Measurements from ENCODE around the gene RAB9A. TPM values are rescaled to one million over a fixed set of nuclear protein-coding genes. Genes with fewer than 3 reads are reported as not detected.
"Not testable (repeated sequence)": the region's sequence is repeated elsewhere in the genome, so short reads cannot be mapped to it uniquely, and the experiment has no call there.

Gene RAB9A
- total RNA-seq, 1 experiment from 2014 or later = 29.5 TPM

- H3K79me2 ChIP-seq (ENCODE audit: low read length) = no peaks in the 10 kb centered on the region
- H3K36me3 ChIP-seq (ENCODE audit: low read depth, low read length) = no peaks in the 10 kb centered on the region
- DNase-seq (peak; percentile 66), ATAC-seq (peak; percentile 85)
- POLR2A ChIA-PET (ENCODE audit: unreplicated experiment) = no interaction called here
- H4K20me1 ChIP-seq (ENCODE audit: low read length) = no peaks in the 10 kb centered on the region
- intact Hi-C loops (cut with micrococcal nuclease) = loop anchor here (1.0 kb wide), 1 partner anchor 140 kb away; no protein-coding TSS in a partner anchor
- H3K4me1 ChIP-seq (ENCODE audit: insufficient read depth, low read length) = peaks cover 6% of the 10 kb centered on the region; the same call in 1 of the 2 replicates
- H3F3A ChIP-seq (ENCODE audit: low read length, unreplicated experiment) = no peaks in the 10 kb centered on the region
- H3K9me3 ChIP-seq (ENCODE audit: low read length) = no peaks in the 10 kb centered on the region
- H3K4me2 ChIP-seq (ENCODE audit: low read length) = no peak overlapping the region
- TF ChIP-seq CTCF (conservative IDR thresholded peaks at IDR 0.05; ENCODE audit: low read depth, low read length) = peak; percentile 85
- TF ChIP-seq EZH2phosphoT487 (IDR thresholded peaks at IDR 0.05; ENCODE audit: borderline replicate concordance, low read length) = no peak
- TF ChIP-seq EZH2 (IDR thresholded peaks at IDR 0.05; ENCODE audit: low read length, unreplicated experiment) = no peak
- no peak overlapping the region for H3K9ac ChIP-seq (ENCODE audit: low read length)
- no peaks in the 10 kb centered on the region for H3K9me2 ChIP-seq (replicated peaks; ENCODE audit: low read length)
- no peak overlapping the region for H3K4me3 ChIP-seq (ENCODE audit: low read length)
- no peak overlapping the region for H3K27ac ChIP-seq (ENCODE audit: low read length)
- H3K27me3 ChIP-seq (ENCODE audit: low read length) = no peaks in the 10 kb centered on the region
- CTCF ChIA-PET = interaction anchor here (0.5 to 2.0 kb wide), 4 partner anchors 105 to 679 kb away, joined by 3 to 23 read pairs (median 5); no protein-coding TSS in a partner anchor
- BruUV-seq (replicated peaks) = no TSS peak
- H2AFZ ChIP-seq (ENCODE audit: low read length) = peak overlapping the region; percentile 6; the same call in 1 of the 2 replicates
Observed at GRCh38 chrX:13646154-13646549, 42.8 kb upstream of the RAB9A start.

DNA sequence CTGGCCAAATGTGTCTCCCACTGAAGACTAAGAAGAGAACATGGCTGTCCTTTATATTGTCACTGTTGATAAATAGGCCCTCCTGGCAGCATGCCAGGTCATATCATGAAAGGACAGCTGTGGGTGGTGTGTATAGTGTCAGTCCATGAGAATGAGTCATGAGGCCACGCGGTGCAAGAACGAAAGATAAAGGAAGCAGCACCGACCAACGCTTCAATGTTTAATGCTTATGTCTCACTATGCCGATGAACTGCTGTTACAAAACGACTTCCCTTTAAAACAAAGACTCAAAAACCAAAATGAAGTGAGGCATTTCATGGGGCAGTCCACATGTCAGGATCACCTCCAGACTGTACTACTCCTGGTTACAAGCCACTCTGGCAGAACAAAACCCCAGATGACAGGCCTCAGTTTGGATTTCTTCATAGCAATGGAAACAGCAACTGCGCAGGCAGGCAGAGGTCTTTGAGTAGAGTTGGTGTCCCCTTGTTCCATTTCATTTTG, 41.2 kb upstream of the RAB9A start:
- no peak for ATAC-seq
- ChIA-PET POLR2A (ENCODE audit: unreplicated experiment) (no interaction called here), CTCF (no interaction called here)
- Histone ChIP-seq H3K79me2 (ENCODE audit: low read length) (no peaks in the 10 kb centered on the region), H3K9me2 (replicated peaks; ENCODE audit: low read length) (no peaks in the 10 kb centered on the region), H3K27ac (ENCODE audit: low read length) (no peak overlapping the region), H3K9me3 (ENCODE audit: low read length) (no peaks in the 10 kb centered on the region), H3K9ac (ENCODE audit: low read length) (no peak overlapping the region), H3K27me3 (ENCODE audit: low read length) (no peaks in the 10 kb centered on the region), H4K20me1 (ENCODE audit: low read length) (no peaks in the 10 kb centered on the region), H3F3A (ENCODE audit: low read length, unreplicated experiment) (no peaks in the 10 kb centered on the region), H3K4me1 (ENCODE audit: insufficient read depth, low read length) (peaks cover 15% of the 10 kb centered on the region), H3K36me3 (ENCODE audit: low read depth, low read length) (no peaks in the 10 kb centered on the region), H2AFZ (ENCODE audit: low read length) (no peak overlapping the region), H3K4me2 (ENCODE audit: low read length) (no peak overlapping the region), H3K4me3 (ENCODE audit: low read length) (no peak overlapping the region)
- intact Hi-C loops (cut with micrococcal nuclease) = no loop called here
- TF ChIP-seq EZH2phosphoT487 (IDR thresholded peaks at IDR 0.05; ENCODE audit: borderline replicate concordance, low read length) (no peak), EZH2 (IDR thresholded peaks at IDR 0.05; ENCODE audit: low read length, unreplicated experiment) (no peak), CTCF (conservative IDR thresholded peaks at IDR 0.05; ENCODE audit: low read depth, low read length) (no peak)
- BruUV-seq (replicated peaks) = no TSS peak
- DNase-seq = no peak

- H3K9ac ChIP-seq (ENCODE audit: low read length); intact Hi-C loops (cut with micrococcal nuclease); H3K27me3 ChIP-seq (ENCODE audit: low read length); H4K20me1 ChIP-seq (ENCODE audit: low read length); BruUV-seq (replicated peaks); H3K4me2 ChIP-seq (ENCODE audit: low read length); H3F3A ChIP-seq (ENCODE audit: low read length, unreplicated experiment); CTCF ChIA-PET; POLR2A ChIA-PET (ENCODE audit: unreplicated experiment); H3K36me3 ChIP-seq (ENCODE audit: low read depth, low read length); H3K79me2 ChIP-seq (ENCODE audit: low read length); H3K27ac ChIP-seq (ENCODE audit: low read length); H3K9me2 ChIP-seq (replicated peaks; ENCODE audit: low read length); H2AFZ ChIP-seq (ENCODE audit: low read length); H3K4me3 ChIP-seq (ENCODE audit: low read length); H3K9me3 ChIP-seq (ENCODE audit: low read length); DNase-seq; ATAC-seq: not testable (repeated sequence)
- H3K4me1 ChIP-seq (ENCODE audit: insufficient read depth, low read length) = peaks cover 15% of the 10 kb centered on the region
Observed at GRCh38 chrX:13648336-13648735, 40.6 kb upstream of the RAB9A start.

Measured in PC-3 (cell line).